GM21360 (cell line): Measurements from ENCODE around the gene IQCH.
"Not testable (repeated sequence)": the region's sequence is repeated elsewhere in the genome, so short reads cannot be mapped to it uniquely, and the experiment has no call there.

ENCODE experiments used
- ATAC-seq: cut with Tn5 transposase; IDR thresholded peaks from one replicate; pipeline ENCODE4 v1.9.1; 2021; ENCODE audit warnings: mild to moderate bottlenecking, moderate library complexity; ENCODE audit not compliant: unreplicated experiment

The IQCH gene

GRCh38 chr15:67349634-67350033, 95.0 kb downstream of the IQCH start:
- ATAC-seq: no peak

- ATAC-seq: no peak
Measured at GRCh38 chr15:67350042-67350441, 95.5 kb downstream of the IQCH start.

- ATAC-seq: no peak
Measured at GRCh38 chr15:67358391-67358790, 103.8 kb downstream of the IQCH start.

- no peak for ATAC-seq
Measured at GRCh38 chr15:67358812-67359211, 104.2 kb downstream of the IQCH start.

GRCh38 chr15:67359431-67360079, 105.0 kb downstream of the IQCH start:
- ATAC-seq: no peak

GRCh38 chr15:67361100-67361499, 106.5 kb downstream of the IQCH start:
- ATAC-seq: no peak

- ATAC-seq: not testable (repeated sequence)
Measured at GRCh38 chr15:67363712-67364111, 109.1 kb downstream of the IQCH start.

- no peak for ATAC-seq
Measured at GRCh38 chr15:67365994-67366393, 111.4 kb downstream of the IQCH start.

- no peak for ATAC-seq
Measured at GRCh38 chr15:67366904-67367303, 112.3 kb downstream of the IQCH start.

- no peak for ATAC-seq
Measured at GRCh38 chr15:67369359-67369998, 114.9 kb downstream of the IQCH start.

- no peak for ATAC-seq
Measured at GRCh38 chr15:67370206-67370954, 115.8 kb downstream of the IQCH start.

GRCh38 chr15:67372543-67372942, 118.0 kb downstream of the IQCH start:
- no peak for ATAC-seq

GRCh38 chr15:67372986-67373675, 118.5 kb downstream of the IQCH start:
- no peak for ATAC-seq

GRCh38 chr15:67373971-67374370, 119.4 kb downstream of the IQCH start:
- ATAC-seq: no peak

- no peak for ATAC-seq
Measured at GRCh38 chr15:67379530-67379929, 124.9 kb downstream of the IQCH start.

- no peak for ATAC-seq
Measured at GRCh38 chr15:67380921-67381320, 126.3 kb downstream of the IQCH start.

GRCh38 chr15:67381416-67382045, 126.9 kb downstream of the IQCH start:
- no peak for ATAC-seq

- ATAC-seq: no peak
Measured at GRCh38 chr15:67382723-67383122, 128.1 kb downstream of the IQCH start.

- no peak for ATAC-seq
Measured at GRCh38 chr15:67383899-67384298, 129.3 kb downstream of the IQCH start.

GRCh38 chr15:67384761-67385160, 130.2 kb downstream of the IQCH start:
- no peak for ATAC-seq

GRCh38 chr15:67385971-67386370, 131.4 kb downstream of the IQCH start:
- ATAC-seq: no peak
